Fibroblast of lung (primary cell): Measurements from ENCODE around the gene LSR. TPM values are rescaled to one million over a fixed set of nuclear protein-coding genes. Genes with fewer than 3 reads are reported as not detected.
"Not testable (repeated sequence)": the region's sequence is repeated elsewhere in the genome, so short reads cannot be mapped to it uniquely, and the experiment has no call there.

Source experiments
- DNase-seq, 2 donors: peaks; one replicate each; pipeline versions ENCODE4 v3.0.0 to v3.0.0-alpha.2; 2010; ENCODE audit warnings: low read depth in 2 of 2
- H2AFZ ChIP-seq: 2 replicates; pipeline ENCODE4 v1.5.1; 2012; ENCODE audit warnings: low read length, control low read depth, inconsistent platforms
- H3K27ac ChIP-seq: 2 replicates; pipeline ENCODE4 v1.5.1; 2011; ENCODE audit warnings: low read length, control low read depth; ENCODE audit not compliant: insufficient read depth
- H3K27me3 ChIP-seq: 2 replicates; pipeline ENCODE4 v1.5.1; 2011; ENCODE audit warnings: mild to moderate bottlenecking, low read length; ENCODE audit not compliant: control insufficient read depth, insufficient read depth
- H3K36me3 ChIP-seq: 2 replicates; pipeline ENCODE4 v1.5.1; 2011; ENCODE audit warnings: low read length; ENCODE audit not compliant: control insufficient read depth, insufficient read depth
- H3K4me1 ChIP-seq: 2 replicates; pipeline ENCODE4 v1.5.1; 2011; ENCODE audit warnings: low read length; ENCODE audit not compliant: control insufficient read depth, insufficient read depth; ENCODE audit errors: extremely low read depth
- H3K4me2 ChIP-seq: 2 replicates; pipeline ENCODE4 v1.5.1; 2011; ENCODE audit warnings: low read length, control low read depth; ENCODE audit not compliant: insufficient read depth; ENCODE audit errors: extremely low read depth
- H3K4me3 ChIP-seq, 4 experiments: fragments of 200-600 bp in 1 of 4; sonication (generic) in 1 of 4; replicated peaks in 1 of 4; 2 replicates each; pipeline ENCODE4 v1.5.1; 2011 to 2016; ENCODE audit warnings: low read length in 4 of 4, low read depth in 3 of 4, mild to moderate bottlenecking in 3 of 4, control low read depth in 2 of 4, inconsistent platforms in 1 of 4, mixed read lengths in 1 of 4; ENCODE audit not compliant: insufficient read depth in 1 of 4; ENCODE audit errors: control extremely low read depth in 1 of 4
- H3K79me2 ChIP-seq: 2 replicates; pipeline ENCODE4 v1.5.1; 2012; ENCODE audit warnings: mild to moderate bottlenecking, low read length, inconsistent platforms; ENCODE audit not compliant: control insufficient read depth, insufficient read depth
- H3K9ac ChIP-seq: 2 replicates; pipeline ENCODE4 v1.5.1; 2011; ENCODE audit warnings: mild to moderate bottlenecking, low read length, control low read depth; ENCODE audit not compliant: insufficient read depth
- H3K9me3 ChIP-seq: 2 replicates; pipeline ENCODE4 v1.5.1; 2012; ENCODE audit warnings: low read depth, low read length; ENCODE audit not compliant: control insufficient read depth, insufficient read depth
- H4K20me1 ChIP-seq: 2 replicates; pipeline ENCODE4 v1.5.1; 2011; ENCODE audit warnings: low read length; ENCODE audit not compliant: control insufficient read depth, insufficient read depth; ENCODE audit errors: extremely low read depth
- EZH2 ChIP-seq: IDR thresholded peaks from 2 replicates; pipeline ENCODE4 v1.5.1; 2012; ENCODE audit warnings: low read length, control low read depth, mild to moderate bottlenecking; ENCODE audit errors: missing control alignments
- polyA plus RNA-seq, 2 donors: library from polyadenylated mRNA; depleted of rRNA in 1 of 2; stranded (reverse) in 1 of 2; unstranded in 1 of 2; fragments of >200 nt; gene quantifications; 2 replicates each; pipeline ENCODE4 v1.2.1, GENCODE V29; 2011 to 2012; ENCODE audit warnings: missing spikeins in 1 of 2
- total RNA-seq: library from RNA; depleted of rRNA; stranded (reverse); fragments of >200 nt; gene quantifications from 2 replicates; pipeline ENCODE4 v1.2.1, GENCODE V29; 2014
- TF ChIP-seq, protein P1 (sequence below), 2 donors: IDR thresholded peaks in 1 of 2; conservative IDR thresholded peaks in 1 of 2; 1 replicate in 1 of 2; 2 replicates in 1 of 2; pipeline ENCODE4 v1.5.1; 2011 to 2012; ENCODE audit warnings: low read length in 2 of 2, control low read depth in 1 of 2, inconsistent platforms in 1 of 2, low read depth in 1 of 2, mild to moderate bottlenecking in 1 of 2

LSR gene
- total and polyA plus RNA-seq, 2 donors (not counting 1 experiment from before 2014, with no cell fraction given), result 0.31 to 0.33 TPM

DNA sequence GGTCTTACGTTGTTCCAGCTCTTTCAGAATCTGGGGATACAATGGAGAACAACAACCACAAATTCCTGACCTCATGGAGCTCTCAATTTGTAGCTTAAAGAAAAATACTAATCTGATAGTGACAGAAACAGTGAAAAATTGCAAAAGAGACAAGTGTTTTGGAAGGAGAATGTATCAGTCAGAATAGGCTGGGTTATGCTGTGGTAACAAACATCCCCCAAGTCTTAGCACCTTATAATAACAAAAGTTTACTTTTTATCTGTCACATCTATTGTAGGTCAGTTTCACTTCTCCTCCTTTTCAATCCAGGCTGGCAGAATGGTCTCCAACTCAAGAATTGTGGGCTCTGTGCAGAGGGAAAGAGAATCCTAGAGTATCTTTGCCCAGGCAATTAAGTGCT, 29.8 kb upstream of the LSR start:
- H3K4me1 ChIP-seq, result peaks cover 5% of the 10 kb centered on the region
- H3K4me3 ChIP-seq, result no peak overlapping the region
- H3K4me2 ChIP-seq, result no peak overlapping the region
- no peak for TF ChIP-seq EZH2
- TF ChIP-seq, protein P1, sequence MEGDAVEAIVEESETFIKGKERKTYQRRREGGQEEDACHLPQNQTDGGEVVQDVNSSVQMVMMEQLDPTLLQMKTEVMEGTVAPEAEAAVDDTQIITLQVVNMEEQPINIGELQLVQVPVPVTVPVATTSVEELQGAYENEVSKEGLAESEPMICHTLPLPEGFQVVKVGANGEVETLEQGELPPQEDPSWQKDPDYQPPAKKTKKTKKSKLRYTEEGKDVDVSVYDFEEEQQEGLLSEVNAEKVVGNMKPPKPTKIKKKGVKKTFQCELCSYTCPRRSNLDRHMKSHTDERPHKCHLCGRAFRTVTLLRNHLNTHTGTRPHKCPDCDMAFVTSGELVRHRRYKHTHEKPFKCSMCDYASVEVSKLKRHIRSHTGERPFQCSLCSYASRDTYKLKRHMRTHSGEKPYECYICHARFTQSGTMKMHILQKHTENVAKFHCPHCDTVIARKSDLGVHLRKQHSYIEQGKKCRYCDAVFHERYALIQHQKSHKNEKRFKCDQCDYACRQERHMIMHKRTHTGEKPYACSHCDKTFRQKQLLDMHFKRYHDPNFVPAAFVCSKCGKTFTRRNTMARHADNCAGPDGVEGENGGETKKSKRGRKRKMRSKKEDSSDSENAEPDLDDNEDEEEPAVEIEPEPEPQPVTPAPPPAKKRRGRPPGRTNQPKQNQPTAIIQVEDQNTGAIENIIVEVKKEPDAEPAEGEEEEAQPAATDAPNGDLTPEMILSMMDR (conservative IDR thresholded peaks at IDR 0.05 in 1 of 2, IDR thresholded peaks at IDR 0.05 in 1 of 2; ENCODE audit: low read depth in 1 of 2, low read length in 2 of 2), result no peak
- no peaks in the 10 kb centered on the region for H3K79me2 ChIP-seq
- H4K20me1 ChIP-seq, result no peaks in the 10 kb centered on the region
- no peaks in the 10 kb centered on the region for H3K36me3 ChIP-seq
- DNase-seq, result no peak
- H3K9ac ChIP-seq, result no peak overlapping the region
- H2AFZ ChIP-seq, result no peak overlapping the region
- no peaks in the 10 kb centered on the region for H3K27me3 ChIP-seq
- no peaks in the 10 kb centered on the region for H3K9me3 ChIP-seq
- no peak overlapping the region for H3K27ac ChIP-seq

DNA sequence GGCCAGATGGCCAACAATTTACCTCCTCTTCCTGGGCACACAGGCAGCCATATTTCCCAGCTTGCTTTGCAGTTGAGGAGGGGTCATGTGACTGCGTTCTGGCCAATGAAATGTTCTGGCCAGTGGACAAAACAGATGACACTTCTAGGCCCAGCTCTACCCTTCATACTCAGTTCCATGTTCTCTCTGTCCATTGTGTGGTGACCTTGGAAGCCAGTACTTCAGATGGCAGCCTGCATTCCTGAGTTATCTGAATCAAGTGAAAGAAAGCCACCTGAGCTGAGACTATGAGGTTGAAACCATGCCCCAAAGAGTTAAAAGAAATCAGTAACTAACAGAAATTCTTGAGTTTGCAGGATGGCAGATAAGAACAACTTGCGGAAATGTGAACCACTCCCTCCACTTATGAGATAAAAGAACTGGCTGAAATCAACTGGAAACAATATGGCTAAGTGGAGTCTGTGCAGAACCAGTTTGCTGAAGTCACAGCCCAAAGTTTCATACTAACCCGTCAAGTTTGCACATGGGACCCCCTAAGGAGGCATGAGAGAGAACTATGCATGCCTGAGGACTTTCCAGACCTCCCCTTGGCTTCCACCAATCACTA, 28.4 kb upstream of the LSR start:
- DNase-seq, result no peak
- TF ChIP-seq, protein P1 (conservative IDR thresholded peaks at IDR 0.05 in 1 of 2, IDR thresholded peaks at IDR 0.05 in 1 of 2; ENCODE audit: low read depth in 1 of 2, low read length in 2 of 2), result no peak
- no peak for TF ChIP-seq EZH2
- Histone ChIP-seq H3K36me3 (no peaks in the 10 kb centered on the region), H3K9ac (no peak overlapping the region), H4K20me1 (no peaks in the 10 kb centered on the region), H3K4me2 (no peak overlapping the region), H3K4me1 (no peaks in the 10 kb centered on the region), H3K27me3 (peaks cover under 1% of the 10 kb centered on the region), H3K9me3 (no peaks in the 10 kb centered on the region), H2AFZ (no peak overlapping the region), H3K4me3 (no peak overlapping the region), H3K27ac (no peak overlapping the region), H3K79me2 (no peaks in the 10 kb centered on the region)

DNA sequence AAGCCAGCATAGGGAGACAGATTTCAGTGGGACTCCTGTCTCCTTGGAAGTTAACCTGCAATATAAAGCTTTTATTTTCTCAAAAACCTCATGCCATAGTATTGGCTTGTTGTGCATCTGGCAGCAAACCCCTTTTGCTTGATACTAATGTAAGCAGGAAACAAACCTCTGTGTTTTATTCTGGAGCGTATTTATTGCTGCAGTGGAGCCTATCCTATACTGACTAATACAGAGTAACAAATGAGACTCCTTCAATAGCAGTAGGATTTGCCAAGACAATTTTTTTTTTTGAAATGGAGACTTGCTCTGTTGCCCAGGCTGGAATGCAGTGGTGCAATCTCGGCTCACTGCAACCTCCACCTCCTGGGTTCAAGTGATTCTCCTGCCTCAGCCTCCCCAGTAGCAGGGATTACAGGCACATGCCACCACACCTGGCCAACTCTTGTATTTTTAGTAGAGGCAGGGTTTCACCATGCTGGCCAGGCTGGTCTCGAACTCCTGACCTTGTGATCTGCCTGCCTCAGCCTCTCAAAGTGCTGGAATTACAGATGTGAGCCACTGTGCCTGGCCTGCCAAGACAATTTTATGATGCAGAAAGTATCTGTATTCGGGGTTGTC, 27.7 kb upstream of the LSR start:
- not testable (repeated sequence) for H2AFZ ChIP-seq, H3K27ac ChIP-seq, H3K36me3 ChIP-seq, H3K4me3 ChIP-seq, H4K20me1 ChIP-seq, H3K4me1 ChIP-seq, H3K79me2 ChIP-seq, H3K9me3 ChIP-seq, H3K4me2 ChIP-seq, H3K9ac ChIP-seq, DNase-seq, H3K27me3 ChIP-seq
